ACC112 (cell line): ENCODE data around the gene PTPRN2.

ENCODE experiments used
- H2AFZ ChIP-seq: fragments of 200-600 bp; sonication (generic); one replicate; pipeline ENCODE4 v1.6.0; 2017; ENCODE audit warnings: antibody characterized with exemption, low read length; ENCODE audit not compliant: unreplicated experiment
- H3K27ac ChIP-seq: fragments of 200-600 bp; sonication (generic); 2 replicates; pipeline ENCODE4 v1.5.1; 2014; ENCODE audit warnings: low read depth, mild to moderate bottlenecking, antibody characterized with exemption, low read length, moderate library complexity
- H3K27me3 ChIP-seq: fragments of 200-600 bp; sonication (generic); 2 replicates; pipeline ENCODE4 v1.6.1; 2014; ENCODE audit warnings: mild to moderate bottlenecking, antibody characterized with exemption, low read length, moderate library complexity, mixed read lengths; ENCODE audit not compliant: insufficient read depth
- H3K36me3 ChIP-seq: fragments of 200-600 bp; sonication (generic); 2 replicates; pipeline ENCODE4 v1.6.1; 2016; ENCODE audit warnings: mild to moderate bottlenecking, antibody characterized with exemption, low read length, moderate library complexity, mixed read lengths; ENCODE audit not compliant: insufficient read depth
- H3K4me1 ChIP-seq: fragments of 200-600 bp; sonication (generic); one replicate; pipeline ENCODE4 v1.6.1; 2016; ENCODE audit warnings: low read length, mixed read lengths; ENCODE audit not compliant: insufficient read depth, unreplicated experiment, control insufficient read depth
- H3K4me3 ChIP-seq: fragments of 200-600 bp; sonication (generic); 2 replicates; pipeline ENCODE4 v1.5.1; 2014; ENCODE audit warnings: mild to moderate bottlenecking, low read depth, low read length
- H3K79me2 ChIP-seq: fragments of 200-600 bp; sonication (generic); one replicate; pipeline ENCODE4 v1.6.0; 2016; ENCODE audit warnings: low read length; ENCODE audit not compliant: control insufficient read depth, unreplicated experiment, insufficient read depth

Gene PTPRN2

DNA sequence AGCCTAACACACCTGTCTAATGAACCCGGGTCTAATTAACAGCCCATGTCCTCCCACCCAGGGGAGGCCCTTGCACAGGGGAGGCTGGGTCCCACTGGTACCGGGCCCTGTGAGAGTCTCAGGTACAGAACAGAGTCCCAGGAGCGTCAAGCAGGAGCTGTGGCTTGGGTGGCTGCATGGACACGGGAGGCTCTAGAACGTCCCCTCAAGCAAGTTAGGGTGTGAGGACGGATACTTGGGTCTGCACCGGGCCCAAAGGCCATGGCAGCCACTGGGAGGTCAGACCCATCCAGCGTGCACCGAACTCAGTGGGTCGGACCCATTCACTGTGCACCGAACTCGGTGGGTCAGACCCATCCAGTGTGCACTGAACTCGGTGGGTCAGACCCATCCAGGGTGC is 941.1 kb downstream of the PTPRN2 start:
- Histone ChIP-seq H3K27ac (no peak overlapping the region), H2AFZ (no peak overlapping the region), H3K36me3 (no peaks in the 10 kb centered on the region), H3K4me1 (no peaks in the 10 kb centered on the region), H3K4me3 (no peak overlapping the region), H3K27me3 (no peaks in the 10 kb centered on the region), H3K79me2 (no peaks in the 10 kb centered on the region)

DNA sequence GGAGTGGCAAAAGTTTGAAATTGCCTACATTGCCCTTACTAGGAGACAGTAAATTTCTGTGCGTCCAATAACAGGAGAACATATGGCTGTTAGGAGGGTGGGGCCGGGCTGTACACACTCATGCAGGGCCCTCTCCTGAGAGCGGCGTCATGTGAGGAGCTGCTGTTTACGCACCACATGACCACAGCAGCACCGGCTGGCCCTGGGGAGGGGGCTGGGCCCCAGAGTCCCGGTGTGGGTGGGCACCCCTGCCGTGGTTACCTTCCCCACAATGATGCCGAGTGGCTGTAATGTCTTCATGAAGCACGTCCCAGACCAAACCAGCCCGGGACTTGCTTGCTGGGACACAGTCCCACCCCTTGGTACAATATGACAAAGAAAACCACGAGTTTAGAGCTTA is 942.1 kb downstream of the PTPRN2 start:
- Histone ChIP-seq H3K36me3 (no peaks in the 10 kb centered on the region), H3K27me3 (no peaks in the 10 kb centered on the region), H3K4me1 (no peaks in the 10 kb centered on the region), H3K4me3 (no peak overlapping the region), H3K27ac (no peak overlapping the region), H3K79me2 (no peaks in the 10 kb centered on the region), H2AFZ (no peak overlapping the region)

DNA sequence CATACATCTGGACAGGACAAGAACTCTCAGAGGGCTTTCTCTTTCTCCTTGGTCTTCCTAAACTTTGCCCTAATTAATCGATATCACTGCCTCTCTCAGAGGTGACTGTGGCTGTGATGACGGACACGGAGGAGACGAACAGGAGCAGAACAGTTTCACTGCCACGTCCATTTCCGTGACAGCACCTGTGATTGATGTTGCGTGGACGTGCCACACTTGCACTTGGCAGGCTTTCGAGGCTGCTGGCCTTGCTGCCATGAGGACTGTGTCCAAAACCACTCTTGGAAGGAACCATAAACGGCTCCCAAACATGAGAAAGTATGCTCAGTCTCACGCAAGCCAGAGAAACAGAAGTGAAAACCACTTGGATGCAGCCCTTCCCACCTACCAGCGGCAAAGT is 942.7 kb downstream of the PTPRN2 start:
- Histone ChIP-seq H3K79me2 (no peaks in the 10 kb centered on the region), H2AFZ (no peak overlapping the region), H3K27ac (no peak overlapping the region), H3K4me3 (no peak overlapping the region), H3K27me3 (no peaks in the 10 kb centered on the region), H3K4me1 (no peaks in the 10 kb centered on the region), H3K36me3 (no peaks in the 10 kb centered on the region)

DNA sequence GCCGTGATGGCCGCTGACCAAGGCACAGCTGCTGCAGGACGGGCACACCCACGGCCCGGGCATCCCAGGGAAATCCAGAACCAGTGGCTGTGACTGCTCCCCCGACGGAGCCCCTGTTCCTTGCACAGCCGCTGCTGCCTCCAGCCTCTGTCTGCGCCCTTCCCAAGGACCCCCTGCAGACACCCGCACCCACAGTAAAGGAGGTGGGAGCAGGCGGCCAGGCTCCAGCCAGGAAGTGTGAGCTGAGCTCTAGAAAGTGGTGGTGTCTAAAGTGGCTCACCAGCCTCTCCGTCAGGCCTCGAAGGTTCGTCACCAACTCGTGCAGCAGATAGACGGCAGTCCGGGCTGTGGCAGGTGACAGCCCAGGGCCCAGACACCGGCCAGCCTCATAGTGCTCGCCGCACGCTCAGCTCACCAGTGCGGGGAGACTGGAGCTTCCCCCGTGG is 944.1 kb downstream of the PTPRN2 start:
- H3K4me3 ChIP-seq = no peak overlapping the region
- H3K27ac ChIP-seq = no peak overlapping the region
- H3K36me3 ChIP-seq = no peaks in the 10 kb centered on the region
- no peaks in the 10 kb centered on the region for H3K27me3 ChIP-seq
- H3K79me2 ChIP-seq = no peaks in the 10 kb centered on the region
- no peak overlapping the region for H2AFZ ChIP-seq
- H3K4me1 ChIP-seq = no peaks in the 10 kb centered on the region

DNA sequence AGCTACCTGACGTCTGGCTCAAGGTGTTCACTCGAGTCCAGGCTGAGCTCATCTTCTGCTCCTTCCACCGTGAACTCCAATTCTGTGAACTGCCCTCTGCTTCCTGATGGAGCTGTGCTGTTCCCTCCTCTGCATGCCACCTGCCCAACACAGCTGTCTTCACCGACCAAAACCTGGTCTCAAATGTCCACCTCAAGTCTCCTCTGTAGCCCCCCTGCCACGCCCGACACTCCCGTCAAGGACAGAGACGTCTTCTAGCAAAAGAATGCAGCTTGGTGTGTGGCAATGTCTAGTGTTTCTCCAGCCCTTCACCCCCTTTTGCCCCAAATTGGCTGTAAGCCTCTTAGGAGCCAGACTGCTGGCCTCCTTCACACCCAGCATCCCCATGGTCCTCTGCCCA is 945.8 kb downstream of the PTPRN2 start:
- Histone ChIP-seq H3K27ac (no peak overlapping the region), H3K4me1 (no peaks in the 10 kb centered on the region), H2AFZ (no peak overlapping the region), H3K4me3 (no peak overlapping the region), H3K79me2 (no peaks in the 10 kb centered on the region), H3K36me3 (no peaks in the 10 kb centered on the region), H3K27me3 (no peaks in the 10 kb centered on the region)

DNA sequence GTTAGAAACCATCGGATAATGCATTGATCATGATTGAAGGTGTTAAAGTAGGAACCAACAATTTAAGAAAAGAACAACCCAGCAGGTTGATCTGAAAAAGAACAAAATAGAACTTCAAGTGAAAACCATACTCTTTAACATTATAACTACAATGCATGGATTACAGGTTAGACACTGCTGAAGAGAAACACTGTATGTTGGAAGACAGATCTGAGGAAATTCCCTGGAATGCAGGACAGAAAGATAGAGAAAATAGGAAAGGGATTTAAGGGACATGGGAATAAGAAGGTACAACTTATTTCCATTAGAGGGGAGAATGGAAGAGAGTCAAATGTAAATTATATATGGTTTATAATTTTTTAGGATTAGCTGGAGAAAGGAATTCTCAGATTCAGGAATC is 947.5 kb downstream of the PTPRN2 start:
- Histone ChIP-seq H3K36me3 (no peaks in the 10 kb centered on the region), H3K27ac (no peak overlapping the region), H2AFZ (no peak overlapping the region), H3K4me3 (no peak overlapping the region), H3K79me2 (no peaks in the 10 kb centered on the region), H3K4me1 (no peaks in the 10 kb centered on the region), H3K27me3 (no peaks in the 10 kb centered on the region)

DNA sequence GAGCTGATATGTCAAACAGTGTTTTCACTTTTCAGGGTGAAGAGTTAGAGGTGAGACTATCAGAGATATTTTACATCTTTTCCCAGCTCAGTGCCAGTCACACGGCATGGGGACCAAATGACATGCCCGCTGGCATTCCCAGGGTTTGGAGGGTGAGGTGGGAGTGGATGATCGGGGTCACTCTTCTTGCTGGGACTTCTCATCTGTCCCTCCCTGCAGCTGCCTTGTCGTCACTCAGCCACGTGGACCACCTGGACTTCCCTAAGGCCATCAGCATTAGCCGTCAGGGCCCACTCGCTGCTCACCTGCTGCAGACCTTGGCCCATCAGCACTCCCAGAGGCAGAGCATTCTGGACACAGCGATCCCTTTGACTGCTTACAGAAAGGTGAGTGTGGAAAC is 949.1 kb downstream of the PTPRN2 start:
- Histone ChIP-seq H3K27ac (no peak overlapping the region), H2AFZ (no peak overlapping the region), H3K27me3 (no peaks in the 10 kb centered on the region), H3K4me1 (no peaks in the 10 kb centered on the region), H3K4me3 (no peak overlapping the region), H3K36me3 (no peaks in the 10 kb centered on the region), H3K79me2 (no peaks in the 10 kb centered on the region)

DNA sequence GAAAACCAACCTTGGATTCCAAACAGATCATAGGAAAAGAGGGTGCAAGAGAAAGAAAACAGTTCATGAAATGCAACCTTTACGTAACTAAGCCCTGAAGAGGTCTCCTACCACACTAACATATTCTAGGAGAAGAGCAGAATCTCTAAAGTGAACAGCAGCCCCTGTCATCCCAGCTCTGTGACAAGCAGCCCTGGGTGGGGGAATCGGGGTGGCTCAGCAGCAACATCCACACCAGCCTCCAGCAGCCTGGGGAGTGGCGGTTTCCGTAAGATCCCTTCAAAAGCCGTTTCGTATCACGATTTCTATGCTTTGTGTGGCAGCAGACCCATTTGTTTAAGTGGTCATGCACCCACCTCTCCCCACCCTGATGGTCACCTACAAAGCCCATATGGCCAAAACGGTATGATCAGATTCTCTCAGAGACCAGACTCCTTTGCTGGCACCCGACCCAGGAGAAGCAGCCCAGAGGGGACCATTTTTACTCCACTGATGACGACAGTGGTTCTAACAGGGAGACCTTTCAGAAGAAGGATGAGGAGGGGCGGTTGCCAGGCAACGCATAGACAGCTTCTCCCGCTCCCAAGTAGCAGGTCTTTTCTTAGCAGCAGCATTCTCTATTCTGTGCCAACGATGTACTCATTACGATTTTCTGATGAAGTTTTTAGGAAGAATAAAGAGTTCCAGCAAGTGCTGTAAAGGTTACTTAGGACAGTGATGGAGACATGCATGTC is 950.2 kb downstream of the PTPRN2 start:
- H3K27me3 ChIP-seq = no peaks in the 10 kb centered on the region
- H2AFZ ChIP-seq = no peak overlapping the region
- no peaks in the 10 kb centered on the region for H3K4me1 ChIP-seq
- H3K4me3 ChIP-seq = no peak overlapping the region
- no peaks in the 10 kb centered on the region for H3K79me2 ChIP-seq
- H3K27ac ChIP-seq = no peak overlapping the region
- no peaks in the 10 kb centered on the region for H3K36me3 ChIP-seq

DNA sequence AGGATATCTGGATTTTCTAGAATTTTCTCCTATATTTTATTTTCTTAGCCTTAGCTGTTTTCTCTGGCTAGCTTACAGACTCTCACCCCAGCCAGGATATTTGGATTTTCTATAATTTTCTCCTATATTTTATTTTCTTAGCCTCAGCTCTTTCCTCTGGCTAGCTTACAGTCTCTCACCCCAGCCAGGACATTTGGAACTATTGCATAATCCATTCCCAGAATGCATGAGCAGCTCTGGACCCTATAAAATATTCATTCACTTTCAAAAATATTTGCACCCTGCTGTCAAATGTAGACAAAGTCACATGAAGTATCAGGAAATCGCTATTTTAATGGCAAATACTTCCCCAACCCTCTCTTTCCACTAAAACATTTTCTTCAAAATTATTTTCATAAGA is 952.0 kb downstream of the PTPRN2 start:
- H3K36me3 ChIP-seq = no peaks in the 10 kb centered on the region
- no peaks in the 10 kb centered on the region for H3K79me2 ChIP-seq
- no peak overlapping the region for H2AFZ ChIP-seq
- no peaks in the 10 kb centered on the region for H3K27me3 ChIP-seq
- H3K4me1 ChIP-seq = no peaks in the 10 kb centered on the region
- no peak overlapping the region for H3K4me3 ChIP-seq
- H3K27ac ChIP-seq = no peak overlapping the region

DNA sequence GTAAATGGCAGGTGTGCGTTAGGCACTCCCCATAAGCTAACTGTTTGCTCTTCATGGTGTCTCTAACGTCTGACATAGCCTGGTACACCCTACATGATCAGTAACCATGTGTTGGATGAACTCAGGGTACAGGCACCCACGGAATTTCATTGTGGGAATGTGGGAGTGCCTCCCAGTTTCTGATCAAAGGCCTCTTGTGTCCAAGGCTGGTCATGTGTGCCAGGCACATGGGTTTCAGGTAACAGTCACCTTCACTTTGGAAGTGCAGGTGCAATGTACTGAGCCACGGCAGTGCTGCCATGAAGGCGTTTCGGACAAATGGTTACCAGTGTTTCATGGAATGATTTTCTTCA is 952.5 kb downstream of the PTPRN2 start:
- no peaks in the 10 kb centered on the region for H3K36me3 ChIP-seq
- no peak overlapping the region for H2AFZ ChIP-seq
- no peaks in the 10 kb centered on the region for H3K4me1 ChIP-seq
- H3K79me2 ChIP-seq = no peaks in the 10 kb centered on the region
- no peak overlapping the region for H3K4me3 ChIP-seq
- H3K27me3 ChIP-seq = no peaks in the 10 kb centered on the region
- H3K27ac ChIP-seq = no peak overlapping the region

DNA sequence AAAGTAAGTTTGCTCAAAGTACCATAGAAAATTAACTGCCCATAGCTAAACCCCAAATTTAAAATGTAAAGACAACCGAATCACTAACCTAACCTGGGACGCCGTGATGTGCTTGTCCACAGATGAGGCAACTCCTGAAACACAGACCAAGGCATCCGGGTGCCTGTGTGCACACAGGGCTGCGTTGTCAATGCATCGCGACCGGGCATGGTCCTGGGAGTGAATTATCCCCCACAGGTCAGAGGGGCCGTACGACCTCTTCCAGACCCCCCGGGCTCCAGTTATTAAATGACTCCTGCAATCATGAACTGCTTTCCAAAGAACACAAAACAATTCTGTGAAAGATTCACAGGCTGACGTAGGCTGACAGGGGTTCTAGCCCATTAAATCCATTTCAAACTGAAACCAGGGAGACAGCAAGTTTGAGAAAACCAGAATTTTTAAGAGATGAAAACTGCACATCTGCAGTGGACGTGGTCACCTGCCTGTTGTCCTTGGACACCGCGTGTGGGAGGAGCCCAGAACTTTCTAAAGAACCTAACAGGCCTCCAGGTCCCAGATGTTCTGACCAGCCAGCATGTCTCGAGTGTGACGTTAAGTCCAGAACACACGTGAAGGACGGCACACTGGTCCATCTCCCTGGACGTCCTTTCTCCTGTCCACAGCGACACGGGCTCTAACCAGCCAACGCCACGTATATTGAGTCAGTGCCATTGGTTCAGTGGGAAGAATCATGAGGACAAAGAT is 953.0 kb downstream of the PTPRN2 start:
- H3K36me3 ChIP-seq = no peaks in the 10 kb centered on the region
- no peaks in the 10 kb centered on the region for H3K4me1 ChIP-seq
- H3K27ac ChIP-seq = no peak overlapping the region
- H3K27me3 ChIP-seq = no peaks in the 10 kb centered on the region
- H3K4me3 ChIP-seq = no peak overlapping the region
- H2AFZ ChIP-seq = no peak overlapping the region
- H3K79me2 ChIP-seq = no peaks in the 10 kb centered on the region
